RPMI8226 (cell line): Measurements from ENCODE around the gene RNF32.
"Not testable (repeated sequence)": the region's sequence is repeated elsewhere in the genome, so short reads cannot be mapped to it uniquely, and the experiment has no call there.

Experiments
- DNase-seq: peaks from one replicate; pipeline ENCODE4 v3.0.0-alpha.2; 2015

RNF32 gene

GRCh38 chr7:156676263-156676662 lies 35.7 kb downstream of the RNF32 start:
- DNase-seq: no peak

DNA sequence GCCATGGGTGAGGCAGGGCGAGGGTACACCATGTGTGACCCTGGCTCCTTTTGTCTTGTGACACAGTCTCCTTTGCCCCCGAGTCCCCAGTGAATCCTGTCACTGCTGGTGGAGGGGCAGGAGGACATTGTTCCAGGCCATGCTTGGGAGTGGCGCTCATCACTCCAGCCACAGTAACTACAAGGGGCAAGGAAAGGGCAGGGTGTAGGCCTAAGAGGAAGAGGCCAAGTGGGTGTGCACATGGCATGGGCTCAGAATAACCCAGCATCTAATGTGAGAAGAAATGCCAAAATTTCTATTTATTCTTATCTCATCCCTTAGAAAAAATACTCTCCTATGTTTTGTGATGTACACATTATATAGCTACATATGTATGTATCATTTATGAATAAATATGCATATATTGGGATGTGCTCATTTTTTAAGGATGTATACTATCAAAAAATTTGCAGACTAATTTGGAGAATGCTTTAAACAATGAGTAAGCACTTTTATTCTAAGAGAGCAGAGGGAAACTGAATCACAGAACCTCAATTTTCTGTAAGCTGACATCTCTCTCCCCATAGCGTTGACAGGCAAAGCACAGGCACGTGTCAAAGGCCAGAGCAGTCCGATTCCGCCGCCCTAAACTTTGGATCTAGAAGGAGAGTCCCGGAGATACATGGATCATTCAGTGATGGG lies 36.9 kb downstream of the RNF32 start:
- DNase-seq: no peak

DNA sequence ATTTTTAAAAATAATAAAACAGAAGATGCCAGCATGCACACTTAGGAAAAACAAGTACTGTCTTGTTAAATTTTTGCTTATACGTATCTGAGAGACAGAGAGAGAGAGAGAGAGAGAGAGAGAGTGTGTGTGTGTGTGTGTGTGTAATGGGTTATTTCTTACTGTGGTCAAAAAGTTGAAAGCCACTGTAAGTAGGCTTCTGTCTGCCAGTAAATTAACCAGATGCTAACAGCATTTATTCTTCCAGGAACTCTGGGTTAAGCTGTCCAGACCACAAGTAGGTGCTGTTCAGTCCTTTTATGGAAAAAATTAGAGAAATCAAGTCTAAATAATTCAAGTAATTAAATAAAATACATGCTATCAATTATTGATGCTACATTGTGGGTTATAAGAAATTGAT lies 39.7 kb downstream of the RNF32 start:
- no peak for DNase-seq

GRCh38 chr7:156682928-156683327 lies 42.4 kb downstream of the RNF32 start:
- no peak for DNase-seq

DNA sequence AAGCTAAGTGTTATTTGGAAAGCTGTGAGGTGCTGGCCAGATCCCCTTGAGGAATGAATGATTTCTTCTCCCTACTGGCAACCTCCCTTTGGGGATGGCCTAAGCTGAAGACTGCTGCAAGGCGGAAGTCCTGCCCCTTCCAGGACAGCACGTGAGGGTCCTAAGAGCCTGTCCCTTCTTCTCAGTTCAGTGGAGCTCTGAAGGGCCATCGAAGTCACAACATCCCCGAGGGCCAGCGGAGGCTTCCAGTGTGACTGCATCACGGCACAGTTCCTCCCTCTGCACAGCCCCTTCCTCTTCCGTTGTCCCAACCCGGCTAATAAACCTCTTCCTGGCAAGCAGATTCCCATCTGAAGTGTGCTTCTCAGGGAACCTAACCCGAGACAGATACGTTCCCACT lies 43.7 kb downstream of the RNF32 start:
- no peak for DNase-seq

DNA sequence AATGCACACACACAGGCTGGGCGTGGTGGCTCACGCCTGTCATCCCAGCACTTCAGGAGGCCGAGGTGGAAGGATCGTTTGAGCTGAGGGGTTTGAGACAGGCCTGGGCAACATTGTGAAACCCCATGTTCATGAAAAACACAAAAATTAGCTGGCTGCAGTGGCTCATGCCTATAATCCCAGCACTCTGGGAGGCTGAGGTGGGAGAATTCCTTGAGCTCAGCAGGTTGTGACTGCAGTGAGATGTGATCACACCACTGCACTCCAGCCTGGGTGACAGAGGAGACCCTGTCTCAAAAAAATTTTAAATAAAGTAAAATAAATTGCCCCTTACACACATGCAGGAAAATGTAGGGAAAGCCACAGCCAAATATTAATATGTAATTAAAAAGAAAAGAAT lies 44.1 kb downstream of the RNF32 start:
- DNase-seq: no peak

GRCh38 chr7:156691764-156692163 lies 51.2 kb downstream of the RNF32 start:
- no peak for DNase-seq

GRCh38 chr7:156692849-156693248 lies 52.3 kb downstream of the RNF32 start:
- no peak for DNase-seq

DNA sequence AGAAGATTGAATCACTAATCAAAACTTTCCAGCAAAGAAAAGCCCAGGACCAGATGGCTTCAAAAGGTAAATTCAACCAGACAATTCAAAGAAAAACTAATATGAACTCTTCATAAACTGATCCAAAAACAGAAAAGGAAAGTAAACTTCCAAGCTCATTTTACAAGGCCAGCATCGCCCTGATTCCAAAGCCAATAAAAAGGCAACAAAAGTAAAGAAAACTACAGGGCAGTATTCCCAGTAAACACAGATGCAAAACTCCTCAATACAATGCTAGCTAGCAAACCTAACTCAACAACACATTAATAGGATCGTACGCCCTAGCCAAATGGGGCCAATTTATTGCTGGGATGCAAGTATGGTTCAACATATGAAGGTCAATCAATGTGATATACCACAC lies 53.1 kb downstream of the RNF32 start:
- no peak for DNase-seq

GRCh38 chr7:156697283-156697682 lies 56.7 kb downstream of the RNF32 start:
- DNase-seq: not testable (repeated sequence)

DNA sequence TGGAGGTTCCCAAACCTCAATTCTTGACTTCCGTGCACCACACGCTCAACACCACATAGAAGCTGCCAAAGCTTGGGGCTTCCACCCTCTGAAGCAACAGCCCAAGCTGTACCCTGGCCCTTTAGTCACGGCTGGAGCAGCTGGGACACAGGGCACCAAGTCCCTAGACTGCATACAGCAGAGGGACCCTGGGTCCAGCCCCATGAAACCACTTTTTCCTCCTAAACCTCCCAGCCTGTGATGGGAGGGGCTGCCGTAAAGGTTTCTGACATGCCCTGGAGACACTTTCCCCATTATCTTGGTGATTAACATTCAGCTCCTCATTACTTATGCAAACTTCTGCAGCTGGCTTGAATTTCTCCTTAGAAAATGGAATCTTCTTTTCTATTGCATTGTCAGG lies 57.9 kb downstream of the RNF32 start:
- not testable (repeated sequence) for DNase-seq

GRCh38 chr7:156701787-156702186 lies 61.2 kb downstream of the RNF32 start:
- DNase-seq: not testable (repeated sequence)

DNA sequence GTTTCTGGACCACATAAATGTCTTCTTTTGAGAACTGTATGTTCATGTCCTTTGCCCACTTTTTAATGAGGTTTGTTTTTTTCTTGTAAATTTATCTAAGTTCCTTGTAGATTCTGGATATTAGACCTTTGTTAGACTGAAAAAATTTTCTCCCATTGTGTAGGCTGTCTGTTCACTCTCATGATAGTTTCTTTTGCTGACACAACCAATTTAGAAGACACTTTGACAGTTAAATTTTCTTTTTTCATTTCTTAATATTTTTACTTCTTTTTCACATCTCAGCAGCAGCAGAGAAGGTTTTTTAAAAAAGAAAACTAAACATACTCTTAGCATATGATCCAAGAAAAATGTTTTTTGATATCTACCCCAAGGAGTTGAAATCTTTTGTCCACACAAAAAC lies 61.8 kb downstream of the RNF32 start:
- DNase-seq: no peak

DNA sequence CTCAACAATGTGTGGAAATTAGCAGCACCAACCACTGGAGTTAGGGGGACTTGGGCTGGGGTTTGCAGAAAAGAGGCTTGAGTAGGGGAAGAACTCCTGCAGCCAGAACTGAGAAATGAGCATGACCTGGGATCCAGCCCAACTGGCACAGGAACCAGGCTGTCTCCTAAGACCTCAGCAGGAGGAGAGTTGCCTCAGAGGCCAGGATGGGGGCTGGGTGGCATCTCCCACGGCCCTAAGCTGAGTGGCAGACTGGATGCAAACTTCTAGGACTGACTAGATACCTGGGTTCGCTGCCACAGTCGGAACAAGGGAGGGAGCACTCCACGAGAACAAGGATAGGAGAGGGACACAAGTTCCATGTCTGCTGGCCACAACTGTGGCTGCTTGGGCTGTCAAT lies 62.6 kb downstream of the RNF32 start:
- no peak for DNase-seq

- no peak for DNase-seq
Observed at GRCh38 chr7:156703773-156704482, 63.4 kb downstream of the RNF32 start.

DNA sequence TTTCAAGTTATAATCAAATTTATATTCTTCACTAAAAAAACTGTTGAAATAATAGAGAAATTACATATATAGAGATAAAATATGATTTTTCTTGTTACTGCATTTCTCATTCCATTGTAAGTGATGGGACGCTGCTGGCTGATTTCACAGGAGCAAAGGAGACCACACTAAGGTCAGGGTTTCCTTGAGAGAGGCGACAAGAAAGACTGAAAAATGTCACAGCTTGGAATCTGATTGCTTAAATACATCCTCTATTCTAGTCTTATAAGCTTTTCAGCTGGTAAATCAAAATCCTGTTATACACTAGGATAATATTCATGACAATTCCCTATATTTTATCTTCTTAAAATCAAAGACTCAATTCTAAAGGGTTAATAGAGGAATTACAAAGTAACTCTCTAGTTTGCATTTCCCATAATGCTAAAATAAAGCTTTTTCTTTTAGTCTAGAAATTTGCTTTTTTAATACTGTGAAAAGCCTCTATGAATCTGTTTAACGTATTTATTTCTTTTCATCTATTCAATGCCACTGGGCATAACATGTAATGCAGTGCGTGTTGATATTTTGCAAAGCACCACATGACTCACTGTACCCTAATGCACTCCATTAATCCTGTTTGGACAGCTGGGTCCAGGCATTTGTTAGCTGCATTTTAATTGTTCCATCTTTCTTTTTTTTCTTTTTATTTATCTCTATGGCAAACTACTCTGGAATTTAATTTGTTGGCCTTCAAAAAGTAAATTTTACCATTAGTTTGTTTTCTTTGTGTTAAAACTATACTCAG lies 81.7 kb downstream of the RNF32 start:
- DNase-seq: no peak

- DNase-seq: no peak
Observed at GRCh38 chr7:156725073-156725472, 84.5 kb downstream of the RNF32 start.

- no peak for DNase-seq
Observed at GRCh38 chr7:156725936-156726335, 85.4 kb downstream of the RNF32 start.
